ENCODE results near the gene FCRLB.
"Not testable (repeated sequence)": the region's sequence is repeated elsewhere in the genome, so short reads cannot be mapped to it uniquely, and the experiment has no call there.

Gene FCRLB

DNA sequence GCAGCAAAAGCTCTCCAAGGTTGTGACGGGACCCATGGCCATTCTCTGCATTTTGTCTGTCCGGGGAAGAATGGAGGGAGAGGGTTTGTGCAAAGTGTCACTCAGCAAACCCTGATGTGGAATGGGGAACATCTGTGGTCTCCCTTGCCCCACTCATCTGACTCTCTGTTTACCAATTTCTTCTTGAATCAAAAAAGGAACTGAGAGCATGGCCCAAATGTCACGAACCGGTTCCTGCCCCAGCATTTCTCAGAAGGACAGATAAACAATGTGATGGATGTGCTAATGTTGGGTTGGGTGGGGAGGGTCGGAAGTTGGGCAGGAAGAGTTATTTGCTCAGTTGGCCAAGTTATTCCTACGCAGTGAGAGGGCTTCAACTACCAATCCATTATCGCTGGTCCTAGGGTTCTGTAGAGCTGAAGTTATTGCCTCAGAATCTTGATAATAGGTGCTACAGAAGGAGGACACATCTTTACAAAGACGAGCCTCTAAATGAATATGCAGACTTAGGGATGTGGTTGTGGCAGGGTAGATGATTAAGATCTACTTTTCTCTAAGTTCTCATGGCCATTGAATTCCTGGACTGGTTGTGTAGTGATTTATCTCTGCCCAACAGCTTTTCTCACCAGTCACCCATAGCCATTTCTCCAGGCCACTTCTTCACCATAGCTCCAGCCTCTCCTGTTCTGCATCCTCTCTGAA is 18.7 kb downstream of the FCRLB start:
- DNase-seq (ENCODE audit: low read depth), result no peak

DNA sequence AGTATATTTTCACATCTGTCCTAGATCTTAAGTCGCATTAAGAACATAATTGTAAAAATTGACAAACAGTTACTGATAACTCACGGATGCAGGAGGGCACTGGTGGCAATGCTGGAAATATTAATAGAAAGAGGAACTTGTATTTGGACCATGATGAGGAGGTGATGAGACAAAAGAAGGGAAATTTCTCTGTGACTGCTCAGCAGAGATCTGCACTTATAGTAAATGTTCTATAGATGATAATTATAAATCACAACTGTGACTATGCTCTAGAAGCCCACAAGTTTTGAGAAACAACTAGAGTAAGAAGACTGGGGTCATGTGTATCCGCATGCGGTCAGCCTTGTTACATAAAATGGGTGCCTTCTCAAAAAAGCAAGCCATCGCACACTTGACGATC is 19.6 kb downstream of the FCRLB start:
- no peak for DNase-seq (ENCODE audit: low read depth)

DNA sequence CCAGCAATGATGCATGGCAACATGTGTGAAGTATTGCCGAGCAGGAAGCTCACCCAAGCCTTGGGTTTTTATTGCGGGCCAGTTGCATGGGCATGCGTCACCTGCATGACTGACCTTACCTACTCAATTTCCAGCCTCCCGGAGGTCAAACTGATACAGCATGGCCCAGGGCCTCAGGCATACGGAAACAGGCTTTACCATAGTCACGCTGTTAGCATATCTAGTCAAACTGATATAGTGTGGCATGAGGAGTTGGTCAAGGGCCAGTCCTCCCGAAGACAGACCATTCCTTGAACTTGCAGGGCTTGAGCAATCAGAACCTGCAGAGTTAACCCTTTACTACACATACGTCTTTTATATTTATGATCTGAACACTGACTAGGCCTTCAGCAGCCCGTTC is 21.9 kb downstream of the FCRLB start:
- DNase-seq (ENCODE audit: low read depth), result no peak

DNA sequence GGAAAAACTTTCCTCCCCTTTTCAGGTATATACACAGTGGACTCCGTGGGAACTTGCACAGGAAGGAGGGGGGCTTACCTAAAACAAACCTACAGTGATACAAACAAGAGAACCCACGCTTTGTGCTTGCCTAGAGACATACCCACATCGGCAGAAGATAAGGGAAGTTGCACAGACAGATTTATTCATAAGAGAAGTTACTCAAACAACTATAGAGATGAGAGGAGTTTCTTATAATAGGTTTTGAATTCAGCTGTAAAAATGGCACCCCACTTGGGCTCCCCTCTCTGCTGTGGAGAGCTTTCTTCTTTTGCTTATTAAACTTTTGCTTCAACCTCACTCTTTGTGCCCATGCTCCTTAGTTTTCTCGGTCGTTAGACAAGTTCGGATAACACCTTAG is 26.5 kb downstream of the FCRLB start:
- DNase-seq (ENCODE audit: low read depth), result no peak

DNA sequence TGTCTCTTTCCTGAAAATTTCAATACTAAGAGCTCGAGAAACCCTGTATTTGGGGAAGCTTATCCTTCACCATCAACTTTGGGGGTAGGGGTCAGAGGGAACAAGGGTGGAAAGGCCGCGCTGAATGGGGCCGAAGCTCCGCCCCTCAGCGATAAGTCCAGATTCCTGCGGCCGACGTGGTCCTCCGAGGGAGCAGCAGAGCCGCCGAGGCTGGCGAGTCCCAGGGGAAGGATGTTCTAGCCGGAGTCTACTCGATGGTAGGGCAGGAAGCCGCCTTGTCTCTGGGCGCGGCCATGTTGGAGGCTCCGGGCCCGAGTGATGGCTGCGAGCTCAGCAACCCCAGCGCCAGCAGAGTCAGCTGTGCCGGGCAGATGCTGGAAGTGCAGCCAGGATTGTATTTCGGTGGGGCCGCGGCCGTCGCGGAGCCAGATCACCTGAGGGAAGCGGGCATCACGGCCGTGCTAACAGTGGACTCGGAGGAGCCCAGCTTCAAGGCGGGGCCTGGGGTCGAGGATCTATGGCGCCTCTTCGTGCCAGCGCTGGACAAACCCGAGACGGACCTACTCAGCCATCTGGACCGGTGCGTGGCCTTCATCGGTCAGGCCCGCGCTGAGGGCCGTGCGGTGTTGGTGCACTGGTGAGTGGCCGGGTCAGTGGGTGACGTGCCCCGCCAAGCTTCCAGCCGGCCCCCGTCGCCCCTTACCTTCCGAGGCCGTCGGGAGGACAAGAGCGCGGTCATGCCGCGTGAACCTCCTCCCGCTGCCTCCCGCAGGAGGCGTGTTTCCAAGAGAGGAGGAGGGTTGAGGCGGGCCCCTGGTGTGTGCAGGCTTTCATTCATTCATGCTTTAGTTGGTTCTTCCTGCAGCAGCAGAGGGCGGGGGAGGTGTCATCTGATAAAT is 28.4 kb downstream of the FCRLB start, which contains the start of gene DUSP12:
Gene DUSP12, plus strand, starts transcription at position 278 of the 899 bp plus-strand sequence. Its CDS starts 16 bp downstream, at position 294.
- DNase-seq (ENCODE audit: low read depth), result peak; percentile 78

DNA sequence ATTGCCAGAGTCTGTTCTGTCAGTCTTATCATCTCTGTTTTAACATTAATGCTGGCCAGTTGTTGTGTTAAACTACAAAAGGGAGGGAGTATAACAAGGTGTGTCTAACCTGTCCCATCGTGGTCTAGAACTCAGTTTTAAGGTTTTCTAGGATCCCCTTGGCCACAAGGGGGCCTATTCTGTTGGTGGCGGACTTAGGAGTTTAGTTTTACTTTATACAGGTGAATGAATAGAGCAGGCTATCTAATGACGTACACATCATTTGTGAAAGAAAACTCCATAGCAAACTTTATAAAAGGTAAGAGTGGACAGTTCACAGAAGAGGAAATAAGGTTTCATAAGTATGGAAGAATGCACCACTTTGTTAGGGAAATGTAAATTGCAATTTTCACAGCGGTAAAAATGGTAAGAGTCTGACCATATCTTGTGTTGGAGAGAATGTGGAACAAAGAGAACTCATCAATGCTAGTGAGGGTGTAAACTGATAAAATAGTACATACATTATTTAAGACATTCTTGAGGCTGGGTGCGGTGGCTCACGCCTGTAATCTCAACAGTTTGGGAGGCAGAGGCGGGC is 42.3 kb downstream of the FCRLB start:
- DNase-seq (ENCODE audit: low read depth), result peak; percentile 24

DNA sequence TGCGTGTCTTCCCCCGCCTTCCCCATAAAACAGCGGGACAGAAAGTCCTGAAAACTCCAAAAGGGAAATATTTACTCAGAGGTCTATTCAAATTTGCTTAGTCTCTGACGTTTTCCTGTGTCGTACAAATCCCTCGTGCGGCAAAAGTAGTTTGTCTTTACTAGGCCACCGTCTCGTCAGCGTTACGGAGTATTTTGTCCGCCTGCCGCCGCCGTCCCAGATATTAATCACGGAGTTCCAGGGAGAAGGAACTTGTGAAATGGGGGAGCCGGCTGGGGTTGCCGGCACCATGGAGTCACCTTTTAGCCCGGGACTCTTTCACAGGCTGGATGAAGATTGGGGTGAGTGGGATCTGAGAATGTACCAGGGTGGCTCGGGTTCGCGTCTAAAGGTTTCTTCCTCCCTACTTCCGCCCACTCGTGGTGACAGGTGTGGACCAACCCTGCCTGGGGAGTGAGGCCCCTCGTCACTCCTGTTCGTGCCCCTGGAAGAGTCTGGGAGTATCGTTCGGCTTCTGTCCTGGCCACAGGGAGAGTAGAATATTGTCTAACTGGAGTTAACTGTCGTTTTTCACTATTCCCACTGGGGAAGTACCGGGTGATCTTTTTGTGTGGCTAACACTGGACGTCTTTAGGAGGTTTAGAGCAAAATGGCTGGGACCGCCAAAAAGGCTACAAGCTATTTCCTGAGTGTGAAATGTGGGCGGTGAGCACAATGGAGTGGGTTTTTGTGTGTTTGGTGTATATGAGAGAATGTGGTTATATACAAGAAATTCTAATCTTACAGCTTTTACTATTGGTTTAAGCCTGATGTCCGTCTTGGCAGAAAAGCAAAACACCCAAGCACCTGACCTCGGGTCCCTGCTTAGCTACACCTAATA is 45.0 kb downstream of the FCRLB start, which contains the start of gene ATF6:
Gene ATF6, plus strand, starts transcription at position 219 of the 880 bp plus-strand sequence. Its CDS starts 41 bp downstream, at position 260.
- peak; percentile 66 for DNase-seq (ENCODE audit: low read depth)

DNA sequence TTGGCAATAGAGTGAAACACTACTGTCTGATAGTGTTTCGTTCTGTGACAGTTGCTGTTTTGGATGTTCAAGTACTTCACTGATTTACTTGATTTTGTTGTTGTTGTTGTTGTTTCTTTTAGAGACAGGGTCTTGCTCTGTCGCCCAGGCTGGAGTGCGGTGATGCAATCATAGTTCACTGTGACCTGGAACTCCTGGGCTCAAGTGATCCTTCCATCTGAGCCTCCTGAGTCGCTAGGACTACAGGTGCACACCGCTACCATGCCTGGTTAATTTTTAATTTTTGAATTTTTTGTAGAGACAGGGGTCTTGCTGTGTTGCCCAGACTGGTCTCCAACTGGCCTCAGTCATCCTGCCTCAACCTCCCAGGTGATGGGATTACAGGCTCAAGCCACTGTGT is 47.1 kb downstream of the FCRLB start:
- no peak for DNase-seq (ENCODE audit: low read depth)

DNA sequence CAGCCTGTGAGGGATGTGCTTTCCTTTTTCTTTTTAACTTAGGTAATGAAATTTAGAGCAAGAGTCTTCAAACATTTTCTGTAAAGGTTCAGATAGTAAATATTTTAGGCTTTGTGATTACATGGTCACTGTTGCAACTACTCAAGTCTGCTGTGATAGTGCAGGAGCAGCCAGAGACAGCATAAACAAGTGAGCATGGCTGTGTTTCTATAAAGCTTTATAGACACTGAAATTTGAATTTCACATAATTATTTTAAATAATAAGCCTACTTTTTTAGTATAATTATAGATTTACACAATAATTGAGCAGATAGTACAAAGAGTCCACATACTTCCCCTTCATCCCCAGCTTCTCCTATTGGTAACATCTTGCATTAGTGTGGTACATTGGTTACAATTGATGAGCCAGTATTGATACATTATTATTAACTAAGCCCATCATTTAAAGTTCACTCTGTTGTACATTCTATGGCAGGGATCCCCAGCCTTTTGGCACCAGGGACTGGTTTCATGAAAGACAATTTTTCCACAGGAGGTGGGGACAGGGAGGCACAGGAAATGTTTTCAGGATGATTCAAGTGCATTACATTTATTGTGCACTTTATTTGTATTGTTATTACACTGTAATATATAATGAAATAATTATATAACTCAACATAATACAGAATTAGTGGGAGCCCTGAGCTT is 47.8 kb downstream of the FCRLB start:
- no peak for DNase-seq (ENCODE audit: low read depth)

DNA sequence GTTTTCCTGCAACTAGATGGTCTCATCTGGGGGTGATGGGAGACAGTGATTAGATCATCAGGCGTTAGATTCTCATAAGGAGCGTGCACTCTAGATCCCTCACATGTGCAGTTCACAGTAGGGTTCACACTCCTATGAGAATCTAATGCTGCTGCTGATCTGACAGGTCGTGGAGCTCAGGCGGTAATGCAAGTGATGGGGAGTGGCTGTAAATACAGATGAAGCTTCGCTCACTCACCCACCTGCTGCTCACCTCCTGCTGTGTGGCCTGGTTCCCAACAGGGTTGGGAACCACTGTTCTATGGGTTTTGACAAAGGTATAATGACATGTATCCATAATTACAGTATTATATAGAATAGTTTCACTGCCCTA is 48.3 kb downstream of the FCRLB start:
- not testable (repeated sequence) for DNase-seq (ENCODE audit: low read depth)

DNA sequence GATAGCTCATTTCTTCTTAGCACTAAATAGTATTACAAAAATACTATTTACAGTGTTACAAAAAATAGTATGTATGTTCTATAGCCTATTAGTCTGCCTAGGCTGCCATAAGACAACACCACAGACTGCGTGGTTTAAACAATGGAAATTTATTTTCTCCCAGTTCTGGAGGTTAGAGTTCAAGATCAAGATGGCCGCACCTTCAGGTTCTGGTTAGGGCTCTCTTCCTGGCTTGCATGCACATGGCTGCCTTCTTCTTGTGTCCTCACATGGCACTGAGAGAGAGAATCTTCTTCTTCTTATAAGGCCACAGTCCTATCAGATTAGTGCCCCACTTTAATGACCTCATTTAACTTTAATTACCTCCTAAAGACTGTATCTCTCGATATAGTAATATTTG is 48.9 kb downstream of the FCRLB start:
- DNase-seq (ENCODE audit: low read depth), result no peak

DNA sequence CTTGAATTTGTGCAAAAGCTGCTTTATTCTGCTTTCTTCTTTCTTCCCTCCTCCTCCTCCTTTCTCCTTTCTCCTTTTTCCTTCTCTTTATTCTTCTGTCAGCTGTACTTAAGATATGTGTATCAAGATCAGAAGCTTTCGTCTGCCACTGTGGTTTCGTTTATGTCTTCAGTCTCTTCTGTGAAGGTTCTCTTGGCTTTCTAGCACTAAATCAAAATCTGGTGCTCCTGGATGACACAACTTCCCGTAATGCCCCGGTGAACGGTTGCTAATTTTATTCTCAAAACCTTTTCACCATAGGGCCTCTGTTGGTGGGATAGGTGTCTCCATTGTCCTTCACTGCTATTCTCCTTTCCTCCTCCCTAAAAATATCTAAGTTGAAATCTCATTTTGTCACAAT is 49.8 kb downstream of the FCRLB start:
- no peak for DNase-seq (ENCODE audit: low read depth)

DNA sequence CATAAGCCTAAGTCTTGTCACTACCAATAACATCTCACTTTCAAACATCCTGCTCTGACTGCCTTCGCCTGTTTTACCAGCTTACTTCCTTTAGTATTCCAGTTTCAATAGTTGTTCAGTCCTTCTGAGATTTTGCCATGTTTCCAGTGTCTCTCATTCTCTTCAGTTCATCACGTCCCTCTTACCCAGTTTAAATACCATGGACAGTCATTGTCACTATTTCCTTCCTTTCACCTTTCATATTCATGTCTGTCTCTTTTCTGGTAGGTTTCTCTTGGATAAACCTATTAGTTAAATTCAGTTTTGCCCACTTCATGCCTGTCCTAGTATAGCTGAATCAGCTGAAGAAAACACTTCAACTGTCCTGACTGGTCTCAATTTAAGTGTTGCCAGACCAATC is 50.6 kb downstream of the FCRLB start:
- no peak for DNase-seq (ENCODE audit: low read depth)

DNA sequence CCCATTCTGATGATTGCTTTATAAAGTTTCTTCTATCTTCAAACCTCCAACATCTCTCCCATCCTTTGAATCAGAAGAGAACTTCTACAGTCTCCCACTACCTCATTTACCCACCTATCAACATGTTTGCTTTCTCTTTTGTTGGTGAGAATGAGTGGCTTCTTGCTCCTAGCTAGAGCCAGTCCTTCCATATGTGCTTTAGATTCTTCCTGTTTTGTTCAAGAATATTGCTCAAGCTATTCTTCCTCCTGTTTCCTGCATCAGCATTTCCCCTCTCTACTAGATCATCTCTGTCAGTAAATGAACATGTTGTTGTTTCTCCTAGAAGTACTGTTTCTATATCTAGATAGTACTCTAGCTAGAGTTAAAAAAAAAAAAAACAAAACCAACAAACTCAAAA is 51.1 kb downstream of the FCRLB start:
- DNase-seq (ENCODE audit: low read depth), result no peak

DNA sequence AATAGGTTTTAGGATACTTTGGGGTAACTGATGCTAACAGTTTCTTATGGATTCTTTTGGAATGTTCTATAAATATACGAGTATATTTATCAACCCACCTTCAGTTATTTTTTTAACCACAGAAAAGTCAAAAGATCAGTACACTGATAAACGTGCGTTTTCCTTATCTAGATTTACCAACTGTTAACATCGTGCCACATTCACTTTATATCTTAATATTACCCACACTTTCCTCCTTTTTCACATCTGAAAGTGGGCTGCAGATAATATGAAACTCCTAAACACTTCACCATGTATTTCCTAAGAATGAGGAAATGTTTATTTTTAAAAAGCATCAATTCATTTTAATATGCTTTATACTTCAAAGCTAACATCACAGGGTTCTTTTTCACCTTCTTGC is 52.4 kb downstream of the FCRLB start:
- DNase-seq (ENCODE audit: low read depth), result no peak

DNA sequence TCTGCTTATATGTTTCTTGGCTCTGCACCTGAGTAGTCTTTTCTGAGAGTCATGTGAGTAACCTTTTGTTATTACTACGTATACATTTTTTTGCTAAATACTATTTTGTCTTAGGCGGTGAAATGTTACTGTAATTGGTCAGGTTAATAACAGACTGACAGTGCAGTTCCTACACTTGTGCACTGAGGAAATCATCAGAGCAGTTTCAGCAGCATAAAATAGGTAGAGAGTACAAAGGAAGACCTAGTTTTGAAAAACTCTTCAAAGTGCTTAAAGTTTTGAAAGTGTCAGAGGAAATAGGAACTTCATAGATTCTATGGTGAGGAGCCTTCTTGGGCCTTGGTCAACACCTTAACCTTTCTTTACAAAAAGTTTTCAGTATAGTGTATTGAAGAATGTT is 55.9 kb downstream of the FCRLB start:
- DNase-seq (ENCODE audit: low read depth), result no peak
